IMR-90 (cell line): ENCODE data around the gene TGM5. TPM values are rescaled to one million over a fixed set of nuclear protein-coding genes. Genes with fewer than 3 reads are reported as not detected.

ENCODE experiments used
- ATAC-seq: fragments of 200-7000 bp; cut with Tn5 transposase; 2 replicates; pipeline ENCODE4 v1.9.1; 2020; ENCODE audit warnings: low read depth, mild to moderate bottlenecking, moderate library complexity
- BruUV-seq: library from RNA; stranded (reverse); fragments of 400-500 nt; replicated peaks from 2 replicates; lab custom pipeline; 2021; lab: Mats Ljungman, UMichigan
- CTCF ChIA-PET: fragments of 300-600 bp; formaldehyde crosslinking; extraction: SDS; loops from one replicate; lab custom pipeline; 2021; ENCODE audit warnings: antibody characterized with exemption; lab: Yijun Ruan, JAX
- POLR2A ChIA-PET: fragments of 300-600 bp; sonication (Branson Sonifier 250); formaldehyde crosslinking; loops from one replicate; lab custom pipeline; 2022; ENCODE audit warnings: antibody characterized with exemption; ENCODE audit not compliant: unreplicated experiment; lab: Charles Lee
- DNase-seq: peaks from one replicate; pipeline ENCODE4 v3.0.0; 2013
- H2AFZ ChIP-seq: replicated peaks from 2 replicates; pipeline ENCODE3; 2013; ENCODE audit warnings: low read length, mild to moderate bottlenecking; ENCODE audit not compliant: poor library complexity
- H2AK5ac ChIP-seq: 2 replicates; pipeline ENCODE4 v1.6.1; 2013; ENCODE audit warnings: low read depth, low read length, inconsistent platforms
- H2AK9ac ChIP-seq: replicated peaks from 2 replicates; pipeline ENCODE3; 2013; ENCODE audit warnings: mild to moderate bottlenecking, low read depth, low read length, moderate library complexity; ENCODE audit not compliant: poor library complexity
- H2BK120ac ChIP-seq: 2 replicates; pipeline ENCODE4 v1.6.1; 2013; ENCODE audit warnings: low read depth, low read length, inconsistent platforms
- H2BK15ac ChIP-seq: 3 replicates; pipeline ENCODE4 v1.6.1; 2013; ENCODE audit warnings: low read depth, low read length, inconsistent platforms
- H2BK20ac ChIP-seq: 2 replicates; pipeline ENCODE4 v1.6.1; 2013; ENCODE audit warnings: low read depth, mild to moderate bottlenecking, inconsistent platforms, low read length, moderate library complexity
- H2BK5ac ChIP-seq: 2 replicates; pipeline ENCODE4 v1.6.1; 2013; ENCODE audit warnings: mild to moderate bottlenecking, low read depth, low read length, inconsistent platforms; ENCODE audit not compliant: poor library complexity, severe bottlenecking
- H3K14ac ChIP-seq: replicated peaks from 2 replicates; pipeline ENCODE4 v1.6.1; 2013; ENCODE audit warnings: low read depth, low read length, inconsistent platforms
- H3K18ac ChIP-seq: 2 replicates; pipeline ENCODE4 v1.6.1; 2013; ENCODE audit warnings: low read depth, low read length, control low read depth
- H3K23ac ChIP-seq: 2 replicates; pipeline ENCODE4 v1.6.1; 2013; ENCODE audit warnings: low read depth, low read length, inconsistent platforms
- H3K27ac ChIP-seq: 2 replicates; pipeline ENCODE4 v1.5.1; 2013; ENCODE audit warnings: mild to moderate bottlenecking, control low read depth, low read length; ENCODE audit not compliant: insufficient read depth
- H3K27me3 ChIP-seq: 2 replicates; pipeline ENCODE4 v1.6.1; 2013; ENCODE audit warnings: low read length; ENCODE audit not compliant: control insufficient read depth, insufficient read depth
- H3K36me3 ChIP-seq: 2 replicates; pipeline ENCODE4 v1.6.1; 2013; ENCODE audit warnings: low read length, mixed read lengths; ENCODE audit not compliant: control insufficient read depth, insufficient read depth
- H3K4ac ChIP-seq: 2 replicates; pipeline ENCODE4 v1.6.1; 2013; ENCODE audit warnings: low read depth, low read length, inconsistent platforms
- H3K4me1 ChIP-seq: 2 replicates; pipeline ENCODE4 v1.6.1; 2013; ENCODE audit warnings: low read length, mixed read lengths; ENCODE audit not compliant: control insufficient read depth, insufficient read depth
- H3K4me2 ChIP-seq: 2 replicates; pipeline ENCODE4 v1.6.1; 2013; ENCODE audit warnings: low read depth, mild to moderate bottlenecking, control low read depth, low read length, moderate library complexity
- H3K4me3 ChIP-seq: 2 replicates; pipeline ENCODE4 v1.5.1; 2013; ENCODE audit warnings: low read depth, mild to moderate bottlenecking, control low read depth, low read length, moderate library complexity; ENCODE audit not compliant: insufficient read depth
- H3K56ac ChIP-seq: 2 replicates; pipeline ENCODE4 v1.6.1; 2013; ENCODE audit warnings: low read length, inconsistent platforms; ENCODE audit not compliant: insufficient read depth; ENCODE audit errors: extremely low read depth
- H3K79me1 ChIP-seq, 2 experiments: 2 replicates each; pipeline ENCODE4 v1.6.1; 2013; ENCODE audit warnings: low read length in 2 of 2, inconsistent platforms in 1 of 2, low read depth in 1 of 2
- H3K9ac ChIP-seq: 2 replicates; pipeline ENCODE4 v1.6.1; 2013; ENCODE audit warnings: low read depth, low read length, control low read depth
- H3K9me1 ChIP-seq: 2 replicates; pipeline ENCODE4 v1.6.1; 2013; ENCODE audit warnings: low read length, inconsistent platforms; ENCODE audit not compliant: insufficient read depth
- H3K9me3 ChIP-seq: 2 replicates; pipeline ENCODE4 v1.6.1; 2013; ENCODE audit warnings: low read length; ENCODE audit not compliant: control insufficient read depth, insufficient read depth
- H4K20me1 ChIP-seq: 2 replicates; pipeline ENCODE4 v1.6.1; 2013; ENCODE audit warnings: low read length, inconsistent platforms; ENCODE audit not compliant: insufficient read depth
- H4K5ac ChIP-seq: 2 replicates; pipeline ENCODE4 v1.6.1; 2013; ENCODE audit warnings: mild to moderate bottlenecking, low read depth, low read length, control low read depth
- H4K8ac ChIP-seq, 2 experiments: 2 replicates each; pipeline ENCODE4 v1.6.1; 2013; ENCODE audit warnings: low read depth in 2 of 2, low read length in 2 of 2, control low read depth in 1 of 2, inconsistent platforms in 1 of 2
- H4K91ac ChIP-seq: 2 replicates; pipeline ENCODE4 v1.6.1; 2013; ENCODE audit warnings: low read depth, low read length, inconsistent platforms; ENCODE audit not compliant: insufficient read depth
- CEBPB ChIP-seq: IDR thresholded peaks from 2 replicates; pipeline ENCODE4 v1.6.1; 2012; ENCODE audit warnings: low read depth, low read length, improper control_type of control experiment
- MAFK ChIP-seq: IDR thresholded peaks from 2 replicates; pipeline ENCODE4 v1.6.1; 2012; ENCODE audit warnings: low read depth, low read length, improper control_type of control experiment
- MXI1 ChIP-seq: IDR thresholded peaks from 2 replicates; pipeline ENCODE4 v1.6.1; 2012; ENCODE audit warnings: low read depth, mild to moderate bottlenecking, low read length, moderate library complexity, borderline replicate concordance
- NFE2L2 ChIP-seq: fragments of 150-350 bp; IDR thresholded peaks from 2 replicates; pipeline ENCODE4 v1.6.1; 2016; ENCODE audit warnings: low read depth, mild to moderate bottlenecking, low read length
- POLR2A ChIP-seq: IDR thresholded peaks from 2 replicates; pipeline ENCODE4 v1.6.1; 2012; ENCODE audit warnings: mild to moderate bottlenecking, low read depth, low read length
- RAD21 ChIP-seq: IDR thresholded peaks from 2 replicates; pipeline ENCODE4 v1.6.1; 2012; ENCODE audit warnings: low read length, improper control_type of control experiment
- RCOR1 ChIP-seq: IDR thresholded peaks from 2 replicates; pipeline ENCODE4 v1.6.1; 2012; ENCODE audit warnings: mild to moderate bottlenecking, low read length, improper control_type of control experiment; ENCODE audit not compliant: insufficient replicate concordance
- SMC3 ChIP-seq: fragments of 150-350 bp; IDR thresholded peaks from 2 replicates; pipeline ENCODE4 v1.6.1; 2016; ENCODE audit warnings: low read depth, mild to moderate bottlenecking, antibody characterized with exemption, low read length, moderate library complexity
- WGBS, 2 experiments: methylation state at CpG; one replicate each; pipeline versions ENCODE4 v1.1.5 to v1.1.7; 2013; ENCODE audit warnings: missing lambda C conversion rate in 2 of 2; ENCODE audit not compliant: insufficient read length in 1 of 2; ENCODE audit errors: extremely low coverage in 2 of 2; 5-methylcytosine and 5-hydroxymethylcytosine counted together
- dilution Hi-C: fragments of 300-500 bp; cut with HindIII; formaldehyde crosslinking; loops from one replicate; pipeline ENCODE4 v1.14.3; 2018; ENCODE audit warnings: low sequenced_read_pairs; ENCODE audit not compliant: unreplicated experiment
- in situ Hi-C: fragments of 300-500 bp; cut with MboI; formaldehyde crosslinking; loops from 3 replicates; pipeline ENCODE4 v1.14.3; 2019; ENCODE audit warnings: low sequenced_read_pairs, inconsistent platforms, mixed read lengths
- intact Hi-C: fragments of 100-400 bp; cut with micrococcal nuclease; formaldehyde crosslinking; loops from 2 replicates; pipeline ENCODE4 v1.10.0; 2022
- polyA plus RNA-seq, 3 experiments: library from polyadenylated mRNA; depleted of rRNA; stranded (reverse); fragments of >200 nt; gene quantifications; 2 replicates each; pipeline ENCODE4 v1.2.3, GENCODE V29; 2012; ENCODE audit warnings: low replicate concordance in 1 of 3
- total RNA-seq: library from RNA; depleted of rRNA; stranded (reverse); fragments of >200 nt; gene quantifications from 2 replicates; pipeline ENCODE4 v1.2.3, GENCODE V29; 2012
- TF ChIP-seq, protein P1 (sequence below): fragments of 150-350 bp; IDR thresholded peaks from 2 replicates; pipeline ENCODE4 v1.6.1; 2017; ENCODE audit warnings: mild to moderate bottlenecking, antibody characterized with exemption, low read length, low read depth

Gene TGM5
- total and polyA plus RNA-seq, 2 of the 4 experiments (the other 2 are of a cell fraction) = not detected

DNA sequence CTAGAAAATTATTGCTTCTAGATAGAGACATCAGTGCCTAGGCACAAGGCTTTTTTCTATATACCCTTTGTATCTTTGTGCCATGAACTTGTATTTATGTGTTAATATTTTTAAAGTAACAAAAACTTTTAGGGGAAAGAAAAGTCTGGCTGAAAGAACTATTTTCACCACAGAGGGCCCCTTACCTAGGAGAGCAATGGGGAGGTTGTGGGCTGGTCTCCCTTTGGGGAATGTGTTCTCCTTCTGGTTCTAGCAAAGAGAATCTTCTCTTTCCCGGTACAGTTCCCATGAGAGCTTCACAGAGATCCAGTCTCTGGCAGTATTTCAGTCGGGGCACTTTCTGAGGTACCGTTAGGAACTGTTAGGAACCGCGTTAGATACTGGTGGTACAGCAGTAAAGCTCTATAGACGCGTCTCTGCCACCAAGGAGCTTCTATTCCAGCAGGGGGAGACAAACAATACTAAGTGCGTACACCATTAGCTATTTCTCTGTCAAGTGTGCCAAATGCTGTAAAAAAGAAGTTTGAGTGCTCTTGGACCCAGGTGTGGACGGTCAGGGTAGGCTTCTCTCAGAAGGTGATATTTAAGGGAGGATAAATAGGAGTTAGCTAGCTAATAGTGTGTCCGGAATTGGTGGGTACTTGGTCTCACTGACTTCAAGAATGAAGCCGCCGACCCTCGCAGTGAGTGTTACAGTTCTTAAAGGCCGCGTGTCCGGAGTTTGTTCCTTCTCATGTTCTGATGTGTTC is 41.4 kb downstream of the TGM5 start (continued):
- TF ChIP-seq CEBPB = no peak

DNA sequence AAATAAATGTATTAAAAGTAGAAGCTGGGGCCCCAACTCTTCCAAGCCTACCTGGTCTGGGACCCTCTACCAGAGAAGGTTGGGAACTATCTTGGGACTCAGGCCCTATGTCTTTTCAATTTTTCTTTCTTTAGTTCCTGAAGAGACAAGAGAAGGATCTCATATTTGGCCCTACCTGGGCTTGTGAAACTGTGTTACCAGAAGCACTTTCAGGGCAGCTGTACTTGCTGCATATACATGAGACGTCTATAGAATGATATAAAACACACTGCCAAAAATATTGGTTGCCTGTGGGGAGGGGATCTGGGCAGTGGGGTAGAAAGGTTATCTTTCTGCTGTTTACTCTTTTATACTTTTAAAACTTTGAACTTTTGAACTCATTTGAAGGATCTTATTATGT is 45.3 kb downstream of the TGM5 start:
- Histone ChIP-seq H3K4me2 (no peak overlapping the region), H3K18ac (no peak overlapping the region), H3K14ac (no peak overlapping the region), H3K4me3 (no peak overlapping the region), H3K27me3 (peaks cover 40% of the 10 kb centered on the region), H3K36me3 (no peaks in the 10 kb centered on the region), H3K27ac (no peak overlapping the region), H2BK15ac (no peak overlapping the region), H3K9me1 (no peaks in the 10 kb centered on the region), H2BK20ac (no peak overlapping the region), H4K8ac (no peak overlapping the region), H3K79me1 (no peaks in the 10 kb centered on the region), H2BK120ac (no peak overlapping the region), H4K20me1 (no peaks in the 10 kb centered on the region), H3K9me3 (no peaks in the 10 kb centered on the region), H3K4ac (no peak overlapping the region), H4K91ac (no peak overlapping the region), H2AFZ (no peak overlapping the region), H3K4me1 (no peaks in the 10 kb centered on the region), H2AK9ac (no peak overlapping the region), H3K23ac (no peak overlapping the region), H4K5ac (no peak overlapping the region), H2AK5ac (no peak overlapping the region), H2BK5ac (no peak overlapping the region), H3K56ac (no peak overlapping the region), H3K9ac (no peak overlapping the region)
- no TSS peak for BruUV-seq
- ATAC-seq (no peak), DNase-seq (no peak)
- ChIA-PET POLR2A (no interaction called here), CTCF (no interaction called here)
- WGBS, 2 experiments = no CpG with 5 or more reads among the region's 1 CpG
- dilution Hi-C loops = no loop called here
- TF ChIP-seq RAD21 (no peak), POLR2A (no peak), MAFK (no peak), SMC3 (no peak), MXI1 (no peak), NFE2L2 (no peak), CEBPB (no peak), RCOR1 (no peak)
- TF ChIP-seq, protein P1, sequence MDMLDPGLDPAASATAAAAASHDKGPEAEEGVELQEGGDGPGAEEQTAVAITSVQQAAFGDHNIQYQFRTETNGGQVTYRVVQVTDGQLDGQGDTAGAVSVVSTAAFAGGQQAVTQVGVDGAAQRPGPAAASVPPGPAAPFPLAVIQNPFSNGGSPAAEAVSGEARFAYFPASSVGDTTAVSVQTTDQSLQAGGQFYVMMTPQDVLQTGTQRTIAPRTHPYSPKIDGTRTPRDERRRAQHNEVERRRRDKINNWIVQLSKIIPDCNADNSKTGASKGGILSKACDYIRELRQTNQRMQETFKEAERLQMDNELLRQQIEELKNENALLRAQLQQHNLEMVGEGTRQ = no peak
- intact Hi-C loops = no loop called here
- in situ Hi-C loops = no loop called here
